GM10248 (cell line): Measurements from ENCODE around the gene HOXC5.

Experiments
- CTCF ChIA-PET: fragments of 300-600 bp; sonication (Branson Sonifier 250); formaldehyde crosslinking; extraction: SDS; loops from one replicate; lab custom pipeline; 2021; ENCODE audit warnings: antibody characterized with exemption; lab: Yijun Ruan, JAX
- POLR2A ChIA-PET: fragments of 350-650 bp; sonication (Branson Sonifier 250); formaldehyde crosslinking; extraction: SDS; loops from one replicate; lab custom pipeline; 2020; ENCODE audit warnings: antibody characterized with exemption; lab: Yijun Ruan, JAX
- DNase-seq: peaks from one replicate; pipeline ENCODE4 v3.0.0; 2012; ENCODE audit errors: extremely low spot score
- TF ChIP-seq, protein P1 (sequence below): IDR thresholded peaks from 2 replicates; pipeline ENCODE4 v1.5.1; 2012; ENCODE audit warnings: mild to moderate bottlenecking, low read depth; ENCODE audit errors: extremely low read depth, missing control alignments, control extremely low read depth

Gene HOXC5

DNA sequence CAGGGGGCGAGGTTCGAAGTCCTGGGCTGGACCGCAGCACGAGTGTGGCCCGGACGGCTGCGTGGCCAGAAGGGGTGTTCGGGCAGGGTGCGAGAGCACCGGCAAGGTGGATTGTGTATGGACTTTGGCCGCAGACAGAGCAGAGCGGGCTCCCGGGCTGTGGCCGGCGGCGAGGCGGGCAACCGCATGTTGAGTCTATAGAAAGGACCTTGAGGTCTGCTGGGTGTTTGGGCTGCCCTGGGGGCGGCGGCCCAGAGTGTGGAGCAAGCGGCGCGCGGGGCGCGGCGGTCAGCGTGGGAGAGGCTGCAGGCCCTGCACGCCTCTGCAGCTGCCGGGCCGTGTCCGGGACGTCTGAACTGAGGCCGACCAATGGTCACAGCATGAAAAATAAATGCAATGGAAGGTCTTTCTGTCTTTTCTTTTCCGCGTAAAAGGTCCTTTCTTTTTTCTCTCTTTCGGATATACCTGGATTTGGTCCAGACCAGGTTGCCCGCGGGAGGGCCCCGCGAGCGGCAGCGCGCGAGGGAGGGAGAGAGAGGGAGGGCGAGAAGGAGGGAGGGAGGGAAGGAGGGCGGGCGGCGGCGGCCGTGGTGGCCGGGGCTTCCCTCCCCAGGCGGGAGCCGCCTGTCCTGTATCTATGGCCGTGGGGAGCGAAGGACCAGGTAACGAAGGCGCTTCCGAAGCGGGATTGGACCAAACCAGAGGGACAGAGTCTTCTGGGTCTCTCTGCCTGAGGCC lies 38.4 kb upstream of the HOXC5 start:
- ChIA-PET CTCF (interaction anchor here (1.0 to 4.5 kb wide), 4 partner anchors 9 to 14 kb away, joined by 3 to 19 read pairs (median 7); partner anchors contain the start of genes HOXC10 and HOXC8), POLR2A (no interaction called here)
- no peak for DNase-seq
- TF ChIP-seq, protein P1, sequence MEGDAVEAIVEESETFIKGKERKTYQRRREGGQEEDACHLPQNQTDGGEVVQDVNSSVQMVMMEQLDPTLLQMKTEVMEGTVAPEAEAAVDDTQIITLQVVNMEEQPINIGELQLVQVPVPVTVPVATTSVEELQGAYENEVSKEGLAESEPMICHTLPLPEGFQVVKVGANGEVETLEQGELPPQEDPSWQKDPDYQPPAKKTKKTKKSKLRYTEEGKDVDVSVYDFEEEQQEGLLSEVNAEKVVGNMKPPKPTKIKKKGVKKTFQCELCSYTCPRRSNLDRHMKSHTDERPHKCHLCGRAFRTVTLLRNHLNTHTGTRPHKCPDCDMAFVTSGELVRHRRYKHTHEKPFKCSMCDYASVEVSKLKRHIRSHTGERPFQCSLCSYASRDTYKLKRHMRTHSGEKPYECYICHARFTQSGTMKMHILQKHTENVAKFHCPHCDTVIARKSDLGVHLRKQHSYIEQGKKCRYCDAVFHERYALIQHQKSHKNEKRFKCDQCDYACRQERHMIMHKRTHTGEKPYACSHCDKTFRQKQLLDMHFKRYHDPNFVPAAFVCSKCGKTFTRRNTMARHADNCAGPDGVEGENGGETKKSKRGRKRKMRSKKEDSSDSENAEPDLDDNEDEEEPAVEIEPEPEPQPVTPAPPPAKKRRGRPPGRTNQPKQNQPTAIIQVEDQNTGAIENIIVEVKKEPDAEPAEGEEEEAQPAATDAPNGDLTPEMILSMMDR, result no peak

DNA sequence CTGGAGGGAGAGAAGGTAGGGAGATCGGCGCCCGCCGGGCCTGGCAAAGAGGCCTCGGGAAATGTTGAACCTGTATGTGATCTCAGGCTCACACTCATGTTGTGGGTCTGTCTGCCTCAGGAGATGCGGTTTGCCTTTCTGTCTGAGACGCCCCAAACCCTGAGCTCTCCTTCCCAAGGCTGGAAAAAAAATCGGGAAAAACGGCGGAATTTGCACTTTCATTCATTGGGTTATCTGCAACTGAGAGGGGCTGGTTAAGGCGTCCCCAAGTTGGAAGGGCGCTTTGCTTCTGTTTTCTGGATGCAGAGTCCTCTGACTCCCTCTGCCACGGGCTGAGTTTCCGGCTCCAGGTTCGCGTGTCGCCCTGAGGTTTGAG lies 37.9 kb upstream of the HOXC5 start:
- TF ChIP-seq, protein P1, result no peak
- ChIA-PET POLR2A (no interaction called here), CTCF (interaction anchor here (1.0 to 4.5 kb wide), 5 partner anchors 9 to 38 kb away, joined by 3 to 19 read pairs (median 6); partner anchors contain the start of genes HOXC10, HOXC5 and HOXC8)
- no peak for DNase-seq

DNA sequence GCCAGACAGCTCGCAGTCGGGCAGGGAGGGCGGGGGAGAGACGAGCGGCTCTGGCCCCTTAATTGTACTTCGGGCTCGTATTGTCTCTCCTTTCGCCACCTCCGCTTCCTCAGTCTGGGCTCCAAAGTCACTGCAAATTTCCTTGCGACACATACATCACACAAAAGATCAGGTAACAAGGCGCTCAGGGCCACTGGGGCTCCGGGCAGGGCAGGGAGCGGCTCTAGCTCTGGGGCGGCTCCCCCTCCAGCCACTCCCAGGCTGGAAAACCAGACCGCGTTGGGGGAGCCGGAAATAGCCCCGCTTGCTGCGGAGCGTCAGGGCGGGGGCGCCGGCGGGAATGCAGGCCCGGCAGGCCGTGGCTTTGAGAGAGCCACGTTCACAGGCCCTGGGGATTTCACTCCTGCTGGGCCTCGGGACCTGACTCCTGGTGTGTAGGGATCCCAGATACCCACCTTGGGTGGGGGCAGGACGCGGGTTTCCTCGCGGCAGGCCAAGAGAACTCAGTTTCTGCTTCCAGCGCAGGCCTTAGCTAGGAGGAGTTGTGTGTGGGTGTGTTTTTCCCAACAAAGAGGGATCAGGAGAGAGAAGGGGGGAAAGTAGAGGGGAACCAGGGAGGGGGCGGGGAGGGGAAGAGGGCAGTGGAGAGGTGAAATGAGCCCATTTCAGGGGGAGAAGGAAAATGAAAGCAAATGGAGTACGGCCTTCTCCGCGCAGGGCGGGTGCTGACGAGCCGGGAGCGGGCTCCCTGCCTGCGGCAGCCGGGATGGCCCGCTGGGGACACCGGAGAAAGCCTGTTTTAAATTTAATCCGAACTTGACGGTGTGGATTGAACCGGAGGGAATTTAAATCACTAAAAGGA lies 37.2 kb upstream of the HOXC5 start:
- ChIA-PET POLR2A (no interaction called here), CTCF (interaction anchor here (0.9 to 4.5 kb wide), 8 partner anchors 8 to 250 kb away, joined by 3 to 19 read pairs (median 4); partner anchors contain the start of genes HOXC10, HOXC5 and HOXC8)
- TF ChIP-seq, protein P1, result no peak
- no peak for DNase-seq

DNA sequence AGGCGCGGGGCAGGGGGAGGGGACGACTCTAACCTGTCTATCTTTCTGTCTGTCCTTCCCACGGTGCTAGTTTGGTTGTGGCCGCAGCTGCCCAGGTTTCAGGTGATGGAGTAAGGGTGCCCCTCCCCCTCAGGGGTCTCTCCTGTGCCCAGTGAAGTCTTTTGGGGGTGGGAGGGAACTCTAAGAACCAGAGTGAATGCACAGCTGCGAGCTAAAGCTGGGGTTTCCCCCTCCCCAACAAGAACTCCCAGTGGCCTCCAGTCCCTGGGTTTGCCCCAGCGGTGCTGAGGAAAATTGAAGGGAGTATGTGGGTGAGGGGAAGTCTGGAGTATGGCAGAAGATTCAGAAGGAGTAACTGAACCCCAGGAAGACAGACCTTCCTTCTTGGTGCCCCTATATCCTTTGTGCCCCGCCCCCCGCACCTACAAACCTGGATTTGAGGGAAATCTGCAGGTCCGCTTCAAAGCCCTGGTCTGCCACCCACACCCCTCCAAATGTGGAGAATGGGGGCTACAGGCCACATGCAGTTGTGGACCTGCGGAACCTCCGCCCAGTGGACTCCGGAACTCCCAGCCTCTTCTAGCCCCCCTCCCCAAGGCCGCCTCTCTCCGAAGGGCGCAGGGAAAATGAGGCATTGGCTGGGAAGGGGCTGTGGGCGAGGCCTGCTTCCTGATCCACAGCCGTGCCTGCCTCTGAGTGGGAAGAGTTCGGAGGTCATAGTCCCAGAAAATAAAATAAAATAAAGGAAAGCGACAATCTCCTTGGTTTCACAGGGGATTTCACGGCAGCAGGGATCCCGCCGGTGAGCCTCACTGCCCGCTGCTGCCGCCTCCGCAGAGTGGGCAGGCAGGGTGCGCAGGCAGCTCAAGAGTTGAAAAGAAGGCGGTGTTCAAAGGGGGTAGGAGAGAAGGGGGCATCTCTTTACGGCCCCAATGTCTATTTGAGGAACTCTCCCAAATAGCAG lies 36.3 kb upstream of the HOXC5 start:
- ChIA-PET CTCF (interaction anchor here (0.9 to 4.5 kb wide), 10 partner anchors 7 to 251 kb away, joined by 3 to 19 read pairs (median 7); partner anchors contain the start of genes HOXC10 and HOXC5), POLR2A (no interaction called here)
- peak; percentile 58 for DNase-seq
- TF ChIP-seq, protein P1, result no peak

DNA sequence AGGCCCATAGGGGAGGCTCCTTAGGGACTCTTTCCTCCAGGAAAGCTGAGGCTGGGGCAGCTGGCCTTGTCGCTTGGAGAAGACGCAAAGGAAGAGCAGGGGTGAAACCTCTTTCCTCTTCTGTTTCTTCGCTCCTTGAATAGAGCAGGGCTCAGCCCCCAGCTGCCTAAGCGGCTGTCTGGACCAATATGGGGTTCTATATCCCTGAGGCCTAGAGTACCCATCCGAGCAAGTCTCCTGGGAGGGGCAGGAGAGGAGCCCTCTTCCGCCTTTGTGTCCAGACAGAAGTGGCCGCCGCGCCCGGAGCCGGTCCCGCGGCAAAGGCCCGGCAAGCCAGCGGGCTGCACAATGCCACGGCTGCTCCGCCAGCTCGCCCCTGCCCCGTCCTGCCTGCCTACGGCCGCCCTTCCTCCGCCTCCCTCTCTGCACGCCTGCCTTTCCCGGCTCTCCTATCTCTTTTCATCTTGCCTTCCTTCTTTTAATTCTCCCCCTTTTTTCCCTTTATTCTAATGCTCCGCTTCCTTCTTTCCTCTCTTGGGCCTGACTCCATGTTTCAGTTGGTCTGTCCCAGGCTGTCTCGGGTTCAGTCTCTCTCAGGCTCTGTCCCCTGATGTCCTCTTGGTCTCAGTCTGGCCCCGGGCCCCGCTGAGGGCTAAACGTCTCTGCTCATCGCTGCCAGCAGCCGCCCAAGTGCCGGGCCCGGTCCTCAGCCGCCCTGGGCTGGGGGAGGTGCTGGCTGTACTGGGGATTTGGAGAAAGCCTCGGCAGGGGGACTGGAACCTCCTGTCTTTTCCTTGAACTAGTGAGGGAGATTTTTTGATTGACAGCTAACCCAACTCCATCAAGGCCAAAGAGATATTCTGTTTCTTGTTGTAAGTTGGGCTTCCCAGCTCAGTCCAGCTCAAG lies 35.4 kb upstream of the HOXC5 start:
- DNase-seq, result no peak
- ChIA-PET POLR2A (no interaction called here), CTCF (interaction anchor here (1.8 to 4.5 kb wide), 6 partner anchors 9 to 209 kb away, joined by 8 to 19 read pairs (median 10); partner anchors contain the start of genes HOXC10 and HOXC5)
- TF ChIP-seq, protein P1, result no peak
